Heart left ventricle (tissue), 13 donors: ENCODE measurements around the gene CYP27C1.

Experiments used
- POLR2A ChIP-seq, 2 donors: fragments of 450-650 bp; IDR thresholded peaks; one replicate each; pipeline ENCODE4 v1.6.1; 2017; ENCODE audit warnings: antibody characterized with exemption in 2 of 2, mild to moderate bottlenecking in 2 of 2, moderate library complexity in 2 of 2
- TF ChIP-seq, protein P1 (sequence below), 12 donors: fragments of 200-600 bp; sonication (generic) in 4 of 12; IDR thresholded peaks; one replicate each; pipeline versions ENCODE4 v1.5.0 to v1.8.0; 2018 to 2022; ENCODE audit warnings: antibody characterized with exemption in 12 of 12, mild to moderate bottlenecking in 5 of 12
- donor health status: ischemic (EF 13 %, LVEDD 7.1; RV severe dilation, severe dysfunction).
- donor health status: DM: no; HTN: yes; CAD: no.
- donor health status: DM: no; HTN: no; CAD: no.
- donor health status: ischemic (EF 25% LVEDD 6.9; RV normal size, moderate dysfunction).
- donor health status: ischemic (EF 25% LVEDD 5.7; RV mildly dilated, moderate dysfunction).
- donor health status: ischemic (EF 35%, LVEDD 5.7; RV mildly dilated, moderate dysfunction).
- donor health status: nonischemic (EF 11% LVEDD 7.7; RV severe dilation, severe dysfunction).
- donor health status: DM: yes; HTN: yes; CAD: no.
- donor health status: PGD.
- donor health status: ischemic (EF 29% LVEDD 5.4; RV normal size, mild dysfunction).
- donor health status: nonischemic (EF 23%, LVEDD 6.1; RV moderate dilation, normal function).

DNA sequence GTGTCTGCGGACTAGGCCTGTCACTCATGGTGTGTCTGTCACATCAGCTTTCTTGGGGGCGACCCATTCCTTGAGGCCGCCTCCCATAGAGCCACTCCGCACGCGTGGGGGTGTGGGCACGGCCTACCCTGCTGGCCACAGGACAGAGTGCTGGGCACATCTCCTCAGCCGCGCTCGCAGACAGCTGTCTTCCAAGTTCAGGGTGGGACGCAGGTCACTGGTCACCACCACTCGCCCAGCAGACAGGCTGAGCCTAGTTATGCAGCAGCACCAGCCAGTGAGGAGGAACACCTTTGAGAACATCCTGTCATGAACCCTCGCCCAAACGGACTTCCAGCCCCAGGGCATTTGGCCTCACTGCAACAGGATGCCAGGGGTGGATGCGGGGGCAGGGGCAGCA is 82.4 kb downstream of the CYP27C1 start:
- TF ChIP-seq, protein P1, sequence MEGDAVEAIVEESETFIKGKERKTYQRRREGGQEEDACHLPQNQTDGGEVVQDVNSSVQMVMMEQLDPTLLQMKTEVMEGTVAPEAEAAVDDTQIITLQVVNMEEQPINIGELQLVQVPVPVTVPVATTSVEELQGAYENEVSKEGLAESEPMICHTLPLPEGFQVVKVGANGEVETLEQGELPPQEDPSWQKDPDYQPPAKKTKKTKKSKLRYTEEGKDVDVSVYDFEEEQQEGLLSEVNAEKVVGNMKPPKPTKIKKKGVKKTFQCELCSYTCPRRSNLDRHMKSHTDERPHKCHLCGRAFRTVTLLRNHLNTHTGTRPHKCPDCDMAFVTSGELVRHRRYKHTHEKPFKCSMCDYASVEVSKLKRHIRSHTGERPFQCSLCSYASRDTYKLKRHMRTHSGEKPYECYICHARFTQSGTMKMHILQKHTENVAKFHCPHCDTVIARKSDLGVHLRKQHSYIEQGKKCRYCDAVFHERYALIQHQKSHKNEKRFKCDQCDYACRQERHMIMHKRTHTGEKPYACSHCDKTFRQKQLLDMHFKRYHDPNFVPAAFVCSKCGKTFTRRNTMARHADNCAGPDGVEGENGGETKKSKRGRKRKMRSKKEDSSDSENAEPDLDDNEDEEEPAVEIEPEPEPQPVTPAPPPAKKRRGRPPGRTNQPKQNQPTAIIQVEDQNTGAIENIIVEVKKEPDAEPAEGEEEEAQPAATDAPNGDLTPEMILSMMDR (IDR thresholded peaks at IDR 0.05), result no peak
- no peak for TF ChIP-seq POLR2A (IDR thresholded peaks at IDR 0.05)
